HG03108 (cell line): ENCODE measurements around the gene CDON.
"Not testable (repeated sequence)": the region's sequence is repeated elsewhere in the genome, so short reads cannot be mapped to it uniquely, and the experiment has no call there.

Experiments
- ATAC-seq: cut with Tn5 transposase; IDR thresholded peaks from one replicate; pipeline ENCODE4 v1.9.1; 2021; ENCODE audit warnings: moderate library complexity; ENCODE audit not compliant: unreplicated experiment

Gene CDON

GRCh38 chr11:125995313-125995712 lies 67.4 kb downstream of the CDON start:
- no peak for ATAC-seq

DNA sequence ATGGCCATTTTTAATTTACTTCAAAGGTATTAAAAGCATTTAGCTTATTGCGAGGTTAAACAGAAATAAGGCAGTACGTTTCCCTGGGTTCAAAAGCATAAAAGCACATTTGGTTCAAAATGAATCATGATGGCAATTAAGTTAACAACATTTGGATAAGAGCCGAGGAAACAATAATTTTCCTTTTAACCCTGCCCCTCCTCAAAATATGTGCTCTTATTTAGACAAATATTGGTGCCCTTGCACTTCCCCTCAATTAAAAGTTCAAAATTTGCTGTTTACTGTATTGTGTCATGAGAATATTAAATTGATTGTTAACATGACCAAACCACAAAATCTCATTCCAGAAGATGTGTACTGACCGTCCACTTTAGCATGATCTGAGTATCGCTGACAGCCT lies 68.2 kb downstream of the CDON start:
- ATAC-seq, result no peak

DNA sequence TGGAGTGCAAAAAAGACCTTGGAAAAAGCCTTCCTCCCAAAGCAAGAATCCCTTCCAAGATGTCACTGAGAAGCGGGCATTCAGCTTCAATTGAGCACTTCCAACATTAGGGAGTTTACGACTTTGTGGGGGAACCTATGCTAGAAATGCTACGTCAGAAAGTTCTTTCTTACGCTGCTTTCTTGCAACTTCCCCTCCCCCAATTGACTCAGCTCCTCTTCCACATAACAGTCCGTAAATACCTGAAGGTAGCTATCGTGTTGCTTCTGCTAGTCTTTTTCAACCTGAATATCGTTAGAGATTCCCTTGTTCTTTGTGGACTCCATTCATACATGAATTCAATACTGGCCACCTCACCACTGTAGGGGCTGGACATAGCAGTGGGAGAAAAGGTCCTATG lies 69.8 kb downstream of the CDON start:
- ATAC-seq, result no peak

- ATAC-seq, result no peak
Observed at GRCh38 chr11:125990244-125990643, 72.4 kb downstream of the CDON start.

- ATAC-seq, result no peak
Observed at GRCh38 chr11:125987066-125987641, 75.5 kb downstream of the CDON start.

DNA sequence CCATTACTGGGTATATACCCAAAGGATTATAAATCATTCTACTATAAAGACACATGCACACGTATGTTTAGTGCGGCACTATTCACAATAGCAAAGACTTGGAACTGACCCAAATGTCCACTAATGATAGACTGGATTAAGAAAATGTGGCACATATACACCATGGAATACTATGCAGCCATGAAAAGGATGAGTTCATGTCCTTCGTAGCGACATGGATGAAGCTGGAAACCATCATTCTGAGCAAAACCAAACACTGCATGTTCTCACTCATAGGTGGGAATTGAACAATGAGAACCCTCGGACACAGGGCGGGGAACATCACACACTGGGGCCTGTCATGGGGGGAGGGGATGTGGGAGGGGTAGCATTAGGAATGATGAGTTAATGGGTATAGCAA lies 76.7 kb downstream of the CDON start:
- ATAC-seq, result not testable (repeated sequence)

DNA sequence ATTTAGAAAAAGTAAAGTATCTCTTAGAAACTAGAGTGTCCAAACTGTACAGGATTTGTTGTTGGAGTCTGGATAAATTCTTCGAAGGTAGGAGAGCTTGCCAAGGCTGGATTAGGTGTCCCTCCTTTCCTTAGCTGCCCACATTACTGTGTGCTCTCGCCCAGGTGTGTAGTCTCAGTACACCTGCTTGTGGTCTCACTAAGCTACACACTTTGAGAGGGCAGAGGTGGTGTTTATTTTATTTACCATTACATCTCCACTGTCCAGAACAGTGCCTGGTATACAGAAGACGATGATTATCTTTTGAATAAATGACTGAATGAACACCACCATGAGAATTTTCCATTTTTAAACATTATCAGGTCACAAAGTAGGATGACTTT lies 80.3 kb downstream of the CDON start:
- no peak for ATAC-seq

GRCh38 chr11:125980436-125980835 lies 82.2 kb downstream of the CDON start:
- no peak for ATAC-seq

DNA sequence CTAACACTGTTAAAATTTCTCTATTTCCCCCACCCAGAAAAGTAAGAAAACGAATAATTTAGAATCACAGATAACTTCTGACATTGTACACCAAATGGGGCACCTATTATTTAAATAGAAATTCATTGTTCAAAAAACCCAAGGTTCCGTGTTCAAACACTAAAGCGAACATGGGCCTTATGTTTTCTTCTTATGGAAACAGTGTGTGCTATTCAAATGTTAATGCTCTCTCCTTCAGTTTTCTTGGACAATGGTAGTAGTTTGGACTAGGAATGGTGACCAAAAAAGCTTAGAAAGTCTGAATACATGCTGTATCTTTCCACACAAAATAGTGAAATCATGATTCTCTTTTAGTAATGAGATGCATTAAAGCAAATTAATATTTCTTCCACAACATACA lies 83.2 kb downstream of the CDON start:
- no peak for ATAC-seq

GRCh38 chr11:125978778-125979407 lies 83.8 kb downstream of the CDON start:
- no peak for ATAC-seq

GRCh38 chr11:125978181-125978716 lies 84.4 kb downstream of the CDON start:
- ATAC-seq, result no peak

- no peak for ATAC-seq
Observed at GRCh38 chr11:125977333-125977732, 85.3 kb downstream of the CDON start.

DNA sequence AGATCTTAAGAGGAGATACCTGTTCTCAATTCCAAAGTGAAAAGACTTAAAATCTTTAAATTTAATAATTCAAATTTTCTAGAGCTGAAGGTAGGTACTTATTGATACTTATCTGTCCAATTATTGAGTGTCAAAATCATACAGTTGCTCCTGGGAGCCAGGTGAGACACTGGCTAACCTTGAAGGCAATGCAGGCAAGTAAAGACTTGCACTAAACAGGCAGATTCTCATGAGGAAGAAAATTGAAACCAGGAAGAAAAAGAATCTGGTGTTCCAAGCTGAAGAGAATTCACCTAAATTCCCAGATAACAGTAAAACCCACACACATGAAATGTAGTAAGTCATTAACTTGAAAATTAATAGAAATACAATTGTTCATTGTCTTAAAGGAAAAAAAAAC lies 86.5 kb downstream of the CDON start:
- ATAC-seq, result no peak

DNA sequence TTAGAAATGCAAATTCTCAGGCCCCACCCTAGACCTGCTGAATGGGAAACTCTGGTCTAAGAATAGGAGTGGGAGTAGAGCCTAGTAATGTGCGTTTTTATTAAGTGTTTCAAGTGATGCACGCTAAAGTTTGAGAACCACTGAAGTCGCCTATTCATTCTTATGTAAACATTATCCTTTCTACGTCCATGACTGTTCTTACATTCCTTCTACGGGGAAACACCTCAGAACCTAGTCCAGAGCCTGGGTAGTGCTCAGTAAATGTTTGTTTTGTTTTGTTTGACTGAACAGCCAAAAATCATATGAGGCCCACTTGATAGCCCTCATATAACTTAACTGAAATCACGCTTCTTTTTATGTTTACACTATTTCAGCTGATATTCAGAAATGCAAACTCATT lies 87.0 kb downstream of the CDON start:
- no peak for ATAC-seq

- ATAC-seq, result no peak
Observed at GRCh38 chr11:125974284-125974683, 88.4 kb downstream of the CDON start.

GRCh38 chr11:125971618-125972017 lies 91.0 kb downstream of the CDON start:
- no peak for ATAC-seq

DNA sequence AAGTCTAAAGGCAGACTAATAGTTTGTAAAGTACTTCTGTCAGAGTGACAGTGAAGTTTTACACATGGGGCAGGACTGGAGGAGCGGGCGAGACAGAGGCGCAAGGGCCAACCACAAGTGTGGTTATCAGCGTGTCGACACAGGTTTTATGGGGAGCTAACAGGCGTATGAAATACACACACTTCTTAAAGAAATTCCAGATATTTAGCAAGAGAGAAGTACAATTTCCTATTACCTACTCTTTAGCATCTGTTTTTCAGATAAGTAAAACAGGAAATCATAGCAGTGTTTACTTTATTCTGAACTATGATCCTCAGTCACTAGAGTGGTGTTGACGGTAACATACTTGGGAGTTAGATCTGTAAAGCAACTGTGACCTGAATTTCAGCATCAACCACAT lies 94.3 kb downstream of the CDON start:
- no peak for ATAC-seq

DNA sequence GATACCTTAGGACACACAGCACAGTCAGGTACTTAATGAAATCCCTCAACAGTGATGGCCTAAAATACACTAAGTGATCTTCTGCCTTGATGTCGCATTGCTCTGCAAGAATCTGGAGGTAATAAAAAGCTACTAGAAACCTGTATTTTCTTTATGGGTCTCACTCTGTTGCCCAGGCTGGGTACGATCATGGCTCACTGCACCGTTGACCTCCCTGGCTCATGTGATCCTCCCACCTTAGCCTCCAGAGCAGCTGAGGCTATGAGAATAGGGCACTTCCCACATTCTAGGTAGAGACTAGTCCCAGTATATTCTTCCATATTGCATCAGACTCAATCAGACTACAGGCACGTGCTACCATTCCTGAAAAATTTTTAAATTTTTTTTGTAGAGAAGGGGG lies 95.2 kb downstream of the CDON start:
- no peak for ATAC-seq

DNA sequence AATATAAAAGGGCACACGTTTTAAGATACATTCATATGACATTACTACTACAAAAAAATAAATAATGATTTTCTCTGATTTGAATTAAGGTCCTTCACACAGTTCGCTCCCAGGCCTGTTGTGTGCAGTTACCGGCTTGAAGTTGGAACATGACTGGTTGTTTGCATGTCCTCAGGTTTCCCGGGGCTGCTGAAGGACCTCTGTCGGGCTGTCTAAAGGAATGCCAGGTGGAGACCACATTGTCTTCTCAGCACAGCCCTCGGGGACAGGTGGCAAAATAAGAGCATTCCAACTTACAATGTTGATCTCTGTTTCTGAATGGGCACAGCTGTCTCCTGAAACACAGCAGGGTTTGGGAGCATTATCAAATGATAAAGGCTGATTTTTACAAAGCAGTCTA lies 101.9 kb downstream of the CDON start:
- no peak for ATAC-seq

- no peak for ATAC-seq
Observed at GRCh38 chr11:125959931-125960330, 102.7 kb downstream of the CDON start.

DNA sequence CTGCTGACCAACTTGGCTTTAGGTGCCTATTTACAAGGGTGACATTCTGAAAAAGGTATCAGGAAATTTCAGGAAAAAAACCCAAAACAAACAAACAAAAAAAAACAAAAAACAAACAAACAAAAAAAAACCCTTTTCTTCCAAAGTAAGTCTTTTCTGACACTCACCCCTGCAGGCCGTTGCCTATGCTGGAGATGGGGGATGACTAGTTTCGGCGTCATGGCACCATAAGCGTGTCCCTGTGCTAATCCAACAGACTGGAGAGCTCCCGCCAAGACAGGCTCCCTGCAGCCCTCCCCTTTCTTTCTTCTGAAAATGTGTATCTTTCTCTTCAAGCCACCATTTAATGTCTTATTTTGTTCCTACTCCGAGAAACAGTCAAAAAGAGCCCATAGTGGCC lies 103.2 kb downstream of the CDON start:
- no peak for ATAC-seq

DNA sequence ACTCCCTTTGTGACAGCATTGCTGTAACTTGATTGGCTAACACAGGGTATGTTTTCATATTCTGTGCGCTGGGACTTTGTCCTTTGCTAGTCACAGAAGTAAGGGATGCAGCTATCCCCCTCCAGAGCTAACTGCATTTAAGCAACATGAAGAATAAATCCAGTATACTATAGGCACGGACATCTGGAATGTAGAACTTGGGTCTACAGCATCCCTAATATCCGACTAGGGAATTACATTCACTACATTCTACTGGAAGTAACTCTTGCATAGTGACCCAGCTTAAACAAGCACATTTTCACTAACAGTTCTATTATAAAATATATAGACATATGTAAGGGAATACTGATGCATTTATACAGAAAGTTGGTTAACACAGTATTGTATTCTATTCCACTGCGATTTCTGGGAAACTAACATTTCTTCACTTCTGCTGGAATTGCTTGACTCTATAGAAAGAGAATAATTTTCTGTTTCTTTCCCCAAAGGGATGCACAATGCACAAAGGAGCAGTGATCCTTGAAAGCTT lies 103.7 kb downstream of the CDON start:
- ATAC-seq, result no peak
